Stimulated activated naive CD4-positive, alpha-beta T cell (primary cell): ENCODE measurements around the gene ZXDC.

Experiments
- DNase-seq, 6 experiments: peaks; one replicate each; lab custom pipeline; 2025; lab: John Stamatoyannopoulos, UW

Gene ZXDC

GRCh38 chr3:126512026-126512425 is 36.3 kb upstream of the ZXDC start:
- DNase-seq, result no peak

- no peak for DNase-seq
Observed at GRCh38 chr3:126511291-126511690, 35.6 kb upstream of the ZXDC start.

- DNase-seq, result no peak
Observed at GRCh38 chr3:126510308-126510910, 34.7 kb upstream of the ZXDC start.

GRCh38 chr3:126509597-126510307 is 34.1 kb upstream of the ZXDC start:
- no peak for DNase-seq

GRCh38 chr3:126508564-126508964 is 32.9 kb upstream of the ZXDC start:
- no peak for DNase-seq

GRCh38 chr3:126507886-126508285 is 32.2 kb upstream of the ZXDC start:
- DNase-seq, result no peak

GRCh38 chr3:126503701-126504100 is 28.0 kb upstream of the ZXDC start:
- DNase-seq, result no peak

GRCh38 chr3:126502656-126503055 is 27.0 kb upstream of the ZXDC start:
- DNase-seq, result no peak

GRCh38 chr3:126501736-126502135 is 26.0 kb upstream of the ZXDC start:
- no peak for DNase-seq

GRCh38 chr3:126501054-126501453 is 25.4 kb upstream of the ZXDC start:
- no peak for DNase-seq

GRCh38 chr3:126500016-126500415 is 24.3 kb upstream of the ZXDC start:
- DNase-seq, result no peak

- DNase-seq, result no peak
Observed at GRCh38 chr3:126499401-126499800, 23.7 kb upstream of the ZXDC start.

GRCh38 chr3:126498929-126499328 is 23.2 kb upstream of the ZXDC start:
- no peak for DNase-seq

- no peak for DNase-seq
Observed at GRCh38 chr3:126498461-126498860, 22.8 kb upstream of the ZXDC start.

- DNase-seq, result no peak
Observed at GRCh38 chr3:126497956-126498355, 22.3 kb upstream of the ZXDC start.

- DNase-seq, result no peak
Observed at GRCh38 chr3:126496894-126497850, 21.5 kb upstream of the ZXDC start.

- DNase-seq, result no peak
Observed at GRCh38 chr3:126495786-126496185, 20.1 kb upstream of the ZXDC start.

GRCh38 chr3:126494970-126495230 is 19.2 kb upstream of the ZXDC start:
- no peak for DNase-seq

GRCh38 chr3:126494204-126494969 is 18.7 kb upstream of the ZXDC start:
- no peak for DNase-seq

GRCh38 chr3:126493739-126494138 is 18.0 kb upstream of the ZXDC start:
- no peak for DNase-seq

- DNase-seq, result no peak
Observed at GRCh38 chr3:126493051-126493450, 17.4 kb upstream of the ZXDC start.
